Measurements from ENCODE around the gene RAB5A.

The RAB5A gene

DNA sequence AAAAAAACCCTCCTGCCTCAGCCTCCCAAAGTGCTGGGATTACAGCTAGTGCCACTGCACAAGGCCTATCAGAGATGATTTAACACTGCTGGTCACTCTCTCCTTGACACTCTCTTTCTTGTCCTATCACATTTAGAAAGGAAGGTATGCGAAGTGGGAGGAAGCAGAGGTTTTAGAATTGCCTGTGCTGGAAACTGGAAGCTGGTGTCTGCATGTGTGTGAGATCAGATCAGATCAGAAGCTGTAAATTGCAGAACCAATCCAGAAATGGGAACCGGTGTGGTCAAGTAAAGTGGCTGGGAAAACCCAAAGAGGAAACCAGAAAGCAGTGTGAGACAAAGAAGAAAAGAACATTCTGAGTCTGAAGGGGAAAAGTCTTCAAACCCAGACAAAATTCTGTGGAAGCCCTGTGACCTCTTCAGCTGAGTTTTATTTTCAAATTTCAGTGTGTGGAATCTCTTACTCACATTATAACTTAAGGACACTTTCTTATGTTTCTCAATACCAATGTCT, 15.7 kb upstream of the RAB5A start:
- no peak for TF ChIP-seq GABPA (IDR thresholded peaks at IDR 0.05; ENCODE audit: low read depth)
- TF ChIP-seq, protein P1, sequence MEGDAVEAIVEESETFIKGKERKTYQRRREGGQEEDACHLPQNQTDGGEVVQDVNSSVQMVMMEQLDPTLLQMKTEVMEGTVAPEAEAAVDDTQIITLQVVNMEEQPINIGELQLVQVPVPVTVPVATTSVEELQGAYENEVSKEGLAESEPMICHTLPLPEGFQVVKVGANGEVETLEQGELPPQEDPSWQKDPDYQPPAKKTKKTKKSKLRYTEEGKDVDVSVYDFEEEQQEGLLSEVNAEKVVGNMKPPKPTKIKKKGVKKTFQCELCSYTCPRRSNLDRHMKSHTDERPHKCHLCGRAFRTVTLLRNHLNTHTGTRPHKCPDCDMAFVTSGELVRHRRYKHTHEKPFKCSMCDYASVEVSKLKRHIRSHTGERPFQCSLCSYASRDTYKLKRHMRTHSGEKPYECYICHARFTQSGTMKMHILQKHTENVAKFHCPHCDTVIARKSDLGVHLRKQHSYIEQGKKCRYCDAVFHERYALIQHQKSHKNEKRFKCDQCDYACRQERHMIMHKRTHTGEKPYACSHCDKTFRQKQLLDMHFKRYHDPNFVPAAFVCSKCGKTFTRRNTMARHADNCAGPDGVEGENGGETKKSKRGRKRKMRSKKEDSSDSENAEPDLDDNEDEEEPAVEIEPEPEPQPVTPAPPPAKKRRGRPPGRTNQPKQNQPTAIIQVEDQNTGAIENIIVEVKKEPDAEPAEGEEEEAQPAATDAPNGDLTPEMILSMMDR (IDR thresholded peaks at IDR 0.05; ENCODE audit: insufficient read depth, low read length): no peak
- TF ChIP-seq, protein P2, sequence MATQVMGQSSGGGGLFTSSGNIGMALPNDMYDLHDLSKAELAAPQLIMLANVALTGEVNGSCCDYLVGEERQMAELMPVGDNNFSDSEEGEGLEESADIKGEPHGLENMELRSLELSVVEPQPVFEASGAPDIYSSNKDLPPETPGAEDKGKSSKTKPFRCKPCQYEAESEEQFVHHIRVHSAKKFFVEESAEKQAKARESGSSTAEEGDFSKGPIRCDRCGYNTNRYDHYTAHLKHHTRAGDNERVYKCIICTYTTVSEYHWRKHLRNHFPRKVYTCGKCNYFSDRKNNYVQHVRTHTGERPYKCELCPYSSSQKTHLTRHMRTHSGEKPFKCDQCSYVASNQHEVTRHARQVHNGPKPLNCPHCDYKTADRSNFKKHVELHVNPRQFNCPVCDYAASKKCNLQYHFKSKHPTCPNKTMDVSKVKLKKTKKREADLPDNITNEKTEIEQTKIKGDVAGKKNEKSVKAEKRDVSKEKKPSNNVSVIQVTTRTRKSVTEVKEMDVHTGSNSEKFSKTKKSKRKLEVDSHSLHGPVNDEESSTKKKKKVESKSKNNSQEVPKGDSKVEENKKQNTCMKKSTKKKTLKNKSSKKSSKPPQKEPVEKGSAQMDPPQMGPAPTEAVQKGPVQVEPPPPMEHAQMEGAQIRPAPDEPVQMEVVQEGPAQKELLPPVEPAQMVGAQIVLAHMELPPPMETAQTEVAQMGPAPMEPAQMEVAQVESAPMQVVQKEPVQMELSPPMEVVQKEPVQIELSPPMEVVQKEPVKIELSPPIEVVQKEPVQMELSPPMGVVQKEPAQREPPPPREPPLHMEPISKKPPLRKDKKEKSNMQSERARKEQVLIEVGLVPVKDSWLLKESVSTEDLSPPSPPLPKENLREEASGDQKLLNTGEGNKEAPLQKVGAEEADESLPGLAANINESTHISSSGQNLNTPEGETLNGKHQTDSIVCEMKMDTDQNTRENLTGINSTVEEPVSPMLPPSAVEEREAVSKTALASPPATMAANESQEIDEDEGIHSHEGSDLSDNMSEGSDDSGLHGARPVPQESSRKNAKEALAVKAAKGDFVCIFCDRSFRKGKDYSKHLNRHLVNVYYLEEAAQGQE (IDR thresholded peaks at IDR 0.05; ENCODE audit: insufficient replicate concordance, low read depth): no peak
- peak; percentile 54 for TF ChIP-seq POLR2AphosphoS5 (IDR thresholded peaks at IDR 0.05; ENCODE audit: low read depth)
- peak; percentile 84 for TF ChIP-seq SPI1 (IDR thresholded peaks at IDR 0.05; ENCODE audit: borderline replicate concordance, low read depth)
- Histone ChIP-seq H3K27me3 (ENCODE audit: insufficient read depth, poor library complexity, severe bottlenecking) (no peaks in the 10 kb centered on the region), H3K4me3 (replicated peaks; ENCODE audit: insufficient read depth, low read length) (no peak overlapping the region), H3K27ac (replicated peaks) (no peak overlapping the region; the same call in 1 of the 2 replicates)
- peak in 1 of 2 experiments; percentile 81 for DNase-seq (ENCODE audit: low read depth in 1 of 2, low spot score in 1 of 2)

DNA sequence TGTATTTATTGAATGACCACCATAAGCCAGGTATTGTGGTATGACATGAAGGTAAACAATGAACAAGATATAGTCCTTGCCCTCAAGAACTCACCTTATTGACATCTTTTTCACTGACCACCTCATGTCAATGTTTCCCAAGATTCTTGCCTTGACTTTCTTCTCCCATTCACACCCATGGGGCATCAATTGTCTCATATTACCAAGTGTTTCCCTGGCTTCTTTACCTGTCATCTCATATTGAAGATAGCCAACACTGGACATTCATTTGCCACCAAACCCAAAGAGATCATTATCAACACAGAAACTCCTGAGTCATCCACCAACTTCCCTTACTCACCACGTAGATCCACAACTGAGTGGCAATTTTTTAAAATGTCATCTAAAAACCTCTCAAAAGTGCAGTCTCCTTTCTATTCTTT, 15.1 kb upstream of the RAB5A start:
- TF ChIP-seq GABPA (IDR thresholded peaks at IDR 0.05; ENCODE audit: low read depth) (no peak), POLR2AphosphoS5 (IDR thresholded peaks at IDR 0.05; ENCODE audit: low read depth) (no peak), SPI1 (IDR thresholded peaks at IDR 0.05; ENCODE audit: borderline replicate concordance, low read depth) (no peak)
- TF ChIP-seq, protein P1 (IDR thresholded peaks at IDR 0.05; ENCODE audit: insufficient read depth, low read length): no peak
- TF ChIP-seq, protein P2 (IDR thresholded peaks at IDR 0.05; ENCODE audit: insufficient replicate concordance, low read depth): no peak
- peak in 1 of 2 experiments; percentile 14 for DNase-seq (ENCODE audit: low read depth in 1 of 2, low spot score in 1 of 2)
- no peaks in the 10 kb centered on the region for H3K27me3 ChIP-seq (ENCODE audit: insufficient read depth, poor library complexity, severe bottlenecking)
- H3K4me3 ChIP-seq (replicated peaks; ENCODE audit: insufficient read depth, low read length): no peak overlapping the region
- H3K27ac ChIP-seq (replicated peaks): no peak overlapping the region; the same call in 1 of the 2 replicates

DNA sequence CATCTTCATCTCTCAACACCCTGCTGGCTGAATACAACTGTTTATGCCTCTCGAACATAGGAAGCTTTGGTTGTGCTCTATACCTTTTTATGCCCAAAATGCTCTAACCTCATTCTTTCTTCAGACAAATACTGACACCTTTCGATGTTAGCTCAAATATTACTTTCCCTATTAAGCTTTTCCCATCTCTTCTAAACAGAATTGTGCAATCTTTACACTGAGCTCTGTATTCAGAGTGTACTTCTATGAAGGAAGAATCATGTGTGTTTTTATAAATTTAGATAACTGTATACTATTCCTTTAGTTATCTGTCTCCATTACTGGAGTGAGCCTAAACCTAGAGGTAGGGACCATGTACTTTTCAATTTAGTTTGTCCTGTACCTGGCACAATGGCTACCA, 14.5 kb upstream of the RAB5A start:
- no peak for DNase-seq (ENCODE audit: low read depth in 1 of 2, low spot score in 1 of 2)
- TF ChIP-seq, protein P2 (IDR thresholded peaks at IDR 0.05; ENCODE audit: insufficient replicate concordance, low read depth): no peak
- TF ChIP-seq, protein P1 (IDR thresholded peaks at IDR 0.05; ENCODE audit: insufficient read depth, low read length): no peak
- TF ChIP-seq POLR2AphosphoS5 (IDR thresholded peaks at IDR 0.05; ENCODE audit: low read depth): no peak
- no peak for TF ChIP-seq SPI1 (IDR thresholded peaks at IDR 0.05; ENCODE audit: borderline replicate concordance, low read depth)
- TF ChIP-seq GABPA (IDR thresholded peaks at IDR 0.05; ENCODE audit: low read depth): no peak
- Histone ChIP-seq H3K27me3 (ENCODE audit: insufficient read depth, poor library complexity, severe bottlenecking) (no peaks in the 10 kb centered on the region), H3K27ac (replicated peaks) (no peak overlapping the region), H3K4me3 (replicated peaks; ENCODE audit: insufficient read depth, low read length) (no peak overlapping the region)
